GM19043 (cell line): ENCODE data around the gene C1orf159.
"Not testable (repeated sequence)": the region's sequence is repeated elsewhere in the genome, so short reads cannot be mapped to it uniquely, and the experiment has no call there.

Source experiments
- ATAC-seq: cut with Tn5 transposase; IDR thresholded peaks from one replicate; pipeline ENCODE4 v1.9.1; 2021; ENCODE audit warnings: low read depth; ENCODE audit not compliant: unreplicated experiment

C1orf159 gene

GRCh38 chr1:1083416-1084371 lies 32.2 kb downstream of the C1orf159 start:
- no peak for ATAC-seq

DNA sequence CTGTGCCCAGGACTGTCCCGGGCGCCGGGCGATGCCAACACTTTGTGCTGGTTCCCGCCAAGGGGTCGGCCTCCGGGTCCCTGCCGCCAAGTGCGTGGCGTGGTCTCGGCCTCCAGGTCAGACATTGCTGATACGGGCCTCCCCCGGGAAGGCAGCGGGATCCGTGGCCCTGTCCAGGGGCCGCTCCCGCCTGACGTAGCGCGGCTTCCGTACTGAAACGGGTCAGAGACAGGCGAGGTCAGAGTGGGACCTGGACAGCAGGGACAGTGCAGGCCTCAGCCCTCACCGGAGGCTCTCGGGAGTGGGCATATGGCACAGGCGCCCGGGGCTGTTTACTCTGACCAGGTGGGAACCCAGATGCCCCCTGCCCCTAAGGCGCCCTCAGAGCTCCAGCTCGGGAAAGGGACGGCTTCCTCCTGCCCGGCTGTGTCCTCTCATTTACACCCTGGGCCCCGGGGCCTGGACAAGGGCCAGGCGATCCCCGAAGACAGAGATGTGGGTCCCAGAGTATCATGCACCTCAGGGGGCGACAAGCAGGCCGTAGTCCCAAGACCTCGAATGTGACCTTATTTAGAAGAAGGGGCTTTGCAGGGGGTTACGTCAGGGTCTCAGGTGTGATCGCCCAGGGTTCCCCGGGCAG lies 33.0 kb downstream of the C1orf159 start:
- no peak for ATAC-seq

DNA sequence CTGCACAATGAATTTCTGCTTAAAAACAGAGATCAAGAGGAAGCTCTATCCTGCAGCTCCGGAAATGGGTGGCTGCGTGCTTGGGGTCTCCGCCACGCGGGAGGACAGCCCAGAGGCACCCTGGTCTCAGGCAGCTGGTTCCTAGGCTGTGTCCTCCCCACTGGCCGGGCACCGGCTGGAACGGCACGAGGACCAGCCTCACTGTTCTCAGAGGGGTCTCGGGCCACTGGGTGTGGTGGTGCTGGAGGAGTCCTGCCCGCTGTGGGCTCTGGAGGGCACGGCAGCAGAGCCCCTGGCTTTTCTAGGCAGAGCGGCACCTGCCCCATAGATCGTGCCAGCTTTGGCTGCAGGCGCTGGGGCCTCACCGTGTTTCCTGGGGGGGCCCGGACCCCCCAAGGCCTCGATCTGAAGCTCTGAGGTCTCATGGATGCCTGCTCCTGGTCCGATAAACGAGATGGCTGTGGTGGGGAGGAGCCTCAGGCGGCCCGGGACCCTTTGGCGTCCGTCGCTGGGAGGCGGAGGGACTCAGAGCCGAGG lies 33.6 kb downstream of the C1orf159 start:
- ATAC-seq = no peak

- ATAC-seq = no peak
These were observed 34.3 kb downstream of the C1orf159 start for GRCh38 chr1:1081311-1082238.

- no peak for ATAC-seq
These were observed 35.0 kb downstream of the C1orf159 start for GRCh38 chr1:1080951-1081310.

- ATAC-seq = no peak
These were observed 35.6 kb downstream of the C1orf159 start for GRCh38 chr1:1080122-1080757.

GRCh38 chr1:1079408-1080121 lies 36.3 kb downstream of the C1orf159 start:
- no peak for ATAC-seq

- ATAC-seq = not testable (repeated sequence)
These were observed 38.5 kb downstream of the C1orf159 start for GRCh38 chr1:1077396-1077795.

DNA sequence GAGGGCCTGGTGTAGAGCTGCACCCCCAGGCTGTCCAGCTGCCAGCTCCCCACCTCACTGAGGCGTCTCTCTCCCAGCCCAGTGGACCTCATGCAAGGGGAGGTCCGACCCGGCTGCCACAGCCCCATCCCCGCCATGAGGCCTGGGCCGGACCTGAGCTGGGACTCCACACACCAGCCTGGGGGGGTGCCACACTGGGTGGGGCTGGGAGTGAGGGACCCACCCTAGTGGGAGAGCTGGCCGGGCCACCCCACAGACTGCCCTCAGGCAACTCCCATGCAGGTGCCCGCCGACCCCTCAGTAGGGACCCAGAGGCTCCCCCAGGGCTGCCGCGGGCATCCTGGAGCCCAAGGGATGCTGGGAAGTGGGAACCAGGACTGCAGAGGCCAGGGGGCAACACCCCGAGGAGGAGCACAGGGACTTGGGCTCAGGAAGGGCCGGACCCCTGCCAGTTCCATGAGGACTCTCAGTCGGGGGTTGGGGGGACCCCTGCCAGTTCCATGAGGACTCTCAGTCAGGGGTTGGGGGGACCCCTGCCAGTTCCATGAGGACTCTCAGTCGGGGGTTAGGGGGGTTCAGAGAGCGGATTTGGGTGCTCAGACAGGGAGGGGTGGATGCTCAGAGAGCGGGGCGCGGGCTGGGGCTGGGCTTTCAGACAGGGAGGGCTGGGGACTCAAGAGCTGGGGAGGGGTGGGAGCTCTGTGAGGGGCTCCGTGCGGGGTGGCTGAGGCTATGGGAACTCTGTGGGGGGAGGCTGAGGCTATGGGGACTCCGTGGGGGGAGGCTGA lies 40.5 kb downstream of the C1orf159 start:
- no peak for ATAC-seq

- ATAC-seq = no peak
These were observed 41.2 kb downstream of the C1orf159 start for GRCh38 chr1:1074631-1075147.

DNA sequence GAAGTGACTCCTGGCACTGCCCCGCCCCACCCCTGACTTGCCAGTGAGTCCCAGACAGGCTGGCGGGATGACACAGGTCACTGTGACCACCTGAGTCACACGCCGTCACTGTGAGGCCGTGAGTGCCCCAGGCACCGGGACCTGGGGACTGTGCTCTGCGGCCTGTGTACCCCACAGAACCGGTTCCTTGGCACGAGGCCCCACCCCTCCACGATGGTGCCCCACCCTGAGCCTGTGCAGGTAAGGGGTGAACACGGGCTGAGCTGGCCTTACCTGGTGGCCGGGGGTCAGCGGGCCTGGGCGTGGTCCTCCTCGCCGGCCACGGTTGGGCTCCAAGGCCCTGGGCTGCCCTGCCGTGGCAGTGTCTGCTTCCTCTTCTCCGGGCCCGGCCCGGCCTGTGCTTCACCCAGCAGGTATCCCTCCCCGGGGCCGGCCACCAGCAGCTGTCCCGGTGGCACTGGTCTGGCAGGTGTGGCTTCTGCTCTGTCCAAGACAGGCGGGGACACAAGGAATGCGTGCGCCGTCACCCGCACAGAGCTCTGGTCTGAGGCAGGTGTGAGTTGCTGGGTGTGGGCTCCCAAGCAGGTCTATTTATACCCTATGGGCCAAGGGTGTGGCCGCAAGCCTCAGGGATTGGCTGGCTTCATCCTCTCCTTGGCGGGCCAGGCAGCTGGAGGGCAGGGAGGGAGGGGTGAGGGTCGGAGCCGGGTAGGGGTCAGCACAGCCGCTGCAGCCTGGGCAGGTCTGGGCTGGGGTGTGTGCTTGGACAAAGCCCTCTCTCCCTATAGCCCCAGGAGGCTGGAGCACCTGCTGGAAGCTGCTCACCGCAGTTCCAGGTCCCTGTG lies 41.9 kb downstream of the C1orf159 start, which contains the start of gene RNF223:
Gene RNF223 (minus strand): TSS at position 564 of the 845 bp plus-strand sequence. CDS start 1,740 bp downstream, outside the sequence.
- no peak for ATAC-seq

GRCh38 chr1:1072849-1073742 lies 42.8 kb downstream of the C1orf159 start:
- ATAC-seq = no peak

DNA sequence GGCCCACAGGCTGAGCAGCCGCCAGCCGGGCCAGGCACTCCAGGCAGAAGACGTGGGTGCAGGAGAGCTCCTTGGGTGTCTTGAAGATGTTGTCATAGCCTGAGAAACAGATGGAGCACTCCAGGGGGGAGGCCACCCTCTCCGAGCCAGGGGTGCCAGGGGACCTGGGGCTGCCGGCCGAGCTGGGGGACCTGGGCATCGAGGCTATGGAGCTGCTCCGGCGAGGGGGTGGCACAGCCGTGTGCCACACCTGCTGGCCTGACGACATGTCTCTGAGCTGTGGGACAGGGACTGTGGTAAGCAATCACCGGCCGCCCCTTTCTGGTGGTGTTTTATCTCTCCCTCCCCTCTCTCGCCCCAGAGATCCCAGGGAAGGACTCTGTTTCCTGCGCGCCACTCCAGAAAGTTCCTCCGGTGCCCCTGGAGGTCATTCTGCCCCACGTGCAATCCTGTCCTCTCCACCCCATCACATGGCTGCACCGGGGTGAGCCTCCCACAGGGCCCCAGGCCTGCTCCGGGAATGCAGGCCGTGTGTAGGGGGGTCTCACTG lies 43.5 kb downstream of the C1orf159 start:
- no peak for ATAC-seq

DNA sequence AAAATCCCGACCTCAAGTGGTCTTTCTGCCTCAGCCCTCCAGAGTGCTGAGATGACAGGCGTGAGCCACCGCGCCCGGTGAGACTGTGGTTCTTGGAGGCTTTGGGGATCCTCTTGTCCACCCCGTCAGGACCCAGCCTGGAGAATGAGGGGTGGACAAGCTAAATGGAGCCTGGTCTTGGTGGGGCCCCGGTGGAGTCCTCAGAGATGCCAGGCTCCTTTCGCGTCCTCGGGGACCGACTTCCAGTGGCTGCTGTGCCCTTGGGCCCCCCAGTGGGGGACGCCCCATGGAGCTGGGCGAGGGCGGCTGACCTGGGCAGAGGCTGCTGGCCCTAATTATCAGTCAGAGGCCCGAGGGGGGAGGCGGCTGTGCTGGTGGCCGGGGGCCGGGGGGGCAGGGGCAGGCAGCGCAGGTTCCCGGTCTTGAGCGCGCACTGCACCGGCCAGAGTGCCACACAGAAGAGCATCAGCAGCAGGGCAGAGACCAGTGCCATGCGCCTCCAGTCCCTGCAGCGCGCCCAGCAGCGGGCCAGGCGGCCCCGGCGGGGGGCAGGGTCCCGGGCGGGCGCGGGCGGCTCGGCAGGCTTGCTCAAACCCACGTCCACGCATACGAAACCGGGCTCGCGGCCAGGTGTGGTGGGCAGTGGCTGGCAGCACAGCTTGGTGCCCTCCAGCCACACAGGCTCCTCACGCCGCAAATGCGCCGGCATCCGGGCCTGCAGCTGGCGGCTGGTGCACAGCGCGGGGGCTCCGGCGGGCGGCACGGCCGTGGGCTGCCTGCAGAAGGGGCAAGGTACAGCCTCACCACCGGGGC lies 44.2 kb downstream of the C1orf159 start:
- ATAC-seq = no peak
